Measurements from ENCODE around the gene PICK1.

Gene PICK1

DNA sequence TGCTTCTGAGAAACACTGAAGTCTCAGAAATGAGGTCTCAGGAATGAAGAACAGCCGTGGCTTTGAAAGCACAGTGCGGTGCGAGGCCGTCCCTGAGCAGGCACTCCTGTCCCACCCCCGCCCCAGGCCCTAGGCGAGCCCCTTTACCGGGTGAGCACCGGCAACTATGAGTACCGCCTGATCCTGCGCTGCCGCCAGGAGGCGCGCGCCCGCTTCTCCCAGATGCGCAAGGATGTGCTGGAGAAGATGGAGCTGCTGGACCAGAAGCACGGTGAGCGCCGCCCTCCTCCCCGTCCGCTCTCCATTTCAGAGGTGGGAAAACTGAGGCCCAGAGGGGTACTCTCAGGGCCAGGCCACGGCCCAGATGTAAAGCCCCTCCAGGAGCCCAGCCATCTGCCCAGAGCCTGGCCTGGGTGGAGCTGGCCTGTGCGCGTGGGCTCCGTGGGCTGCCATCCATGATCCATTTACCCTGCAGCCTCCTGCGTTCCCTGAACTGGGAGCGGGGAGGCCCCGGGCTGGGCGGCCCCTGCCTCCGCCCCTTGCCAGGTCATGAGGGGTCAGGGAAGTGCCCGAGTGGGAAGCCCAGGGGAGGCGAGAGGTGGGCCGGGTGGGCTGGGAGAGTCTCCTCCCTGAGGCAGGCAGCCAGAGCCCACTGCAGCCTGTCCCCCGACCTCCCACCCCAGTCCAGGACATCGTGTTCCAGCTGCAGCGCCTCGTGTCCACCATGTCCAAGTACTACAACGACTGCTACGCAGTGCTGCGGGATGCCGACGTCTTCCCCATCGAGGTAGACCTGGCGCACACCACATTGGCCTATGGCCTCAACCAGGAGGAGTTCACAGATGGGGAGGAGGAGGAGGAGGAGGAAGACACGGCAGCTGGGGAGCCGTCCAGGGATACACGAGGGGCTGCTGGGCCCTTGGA, 17.2 kb downstream of the PICK1 start:
- CTCF ChIA-PET, result interaction anchor here (1.5 kb wide), 1 partner anchor 26 kb away, joined by 3 read pairs; no protein-coding TSS in a partner anchor
- TF ChIP-seq ZNF514 (tag by site-specific recombination; IDR thresholded peaks at IDR 0.05) (no peak), ZNF623 (tag by site-specific recombination; IDR thresholded peaks at IDR 0.05) (no peak), ZNF175 (tag by site-specific recombination; IDR thresholded peaks at IDR 0.05) (no peak), ZIC2 (tag by site-specific recombination; IDR thresholded peaks at IDR 0.05) (no peak), ZNF37A (tag by site-specific recombination; IDR thresholded peaks at IDR 0.05) (no peak), AEBP2 (tag by site-specific recombination; IDR thresholded peaks at IDR 0.05; ENCODE audit: borderline replicate concordance) (no peak), SALL2 (tag by site-specific recombination; IDR thresholded peaks at IDR 0.05; ENCODE audit: borderline replicate concordance) (no peak), KLF17 (tag by site-specific recombination; IDR thresholded peaks at IDR 0.05) (no peak), PRDM10 (tag by site-specific recombination; IDR thresholded peaks at IDR 0.05) (no peak), ZNF354C (tag by site-specific recombination; IDR thresholded peaks at IDR 0.05; ENCODE audit: borderline replicate concordance, low read depth) (no peak), ZNF660 (tag by site-specific recombination; IDR thresholded peaks at IDR 0.05) (no peak)
- TF ChIP-seq, protein P1, sequence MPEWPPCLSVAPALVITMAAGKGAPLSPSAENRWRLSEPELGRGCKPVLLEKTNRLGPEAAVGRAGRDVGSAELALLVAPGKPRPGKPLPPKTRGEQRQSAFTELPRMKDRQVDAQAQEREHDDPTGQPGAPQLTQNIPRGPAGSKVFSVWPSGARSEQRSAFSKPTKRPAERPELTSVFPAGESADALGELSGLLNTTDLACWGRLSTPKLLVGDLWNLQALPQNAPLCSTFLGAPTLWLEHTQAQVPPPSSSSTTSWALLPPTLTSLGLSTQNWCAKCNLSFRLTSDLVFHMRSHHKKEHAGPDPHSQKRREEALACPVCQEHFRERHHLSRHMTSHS (tag by site-specific recombination; IDR thresholded peaks at IDR 0.05), result no peak
- TF ChIP-seq, protein P2, sequence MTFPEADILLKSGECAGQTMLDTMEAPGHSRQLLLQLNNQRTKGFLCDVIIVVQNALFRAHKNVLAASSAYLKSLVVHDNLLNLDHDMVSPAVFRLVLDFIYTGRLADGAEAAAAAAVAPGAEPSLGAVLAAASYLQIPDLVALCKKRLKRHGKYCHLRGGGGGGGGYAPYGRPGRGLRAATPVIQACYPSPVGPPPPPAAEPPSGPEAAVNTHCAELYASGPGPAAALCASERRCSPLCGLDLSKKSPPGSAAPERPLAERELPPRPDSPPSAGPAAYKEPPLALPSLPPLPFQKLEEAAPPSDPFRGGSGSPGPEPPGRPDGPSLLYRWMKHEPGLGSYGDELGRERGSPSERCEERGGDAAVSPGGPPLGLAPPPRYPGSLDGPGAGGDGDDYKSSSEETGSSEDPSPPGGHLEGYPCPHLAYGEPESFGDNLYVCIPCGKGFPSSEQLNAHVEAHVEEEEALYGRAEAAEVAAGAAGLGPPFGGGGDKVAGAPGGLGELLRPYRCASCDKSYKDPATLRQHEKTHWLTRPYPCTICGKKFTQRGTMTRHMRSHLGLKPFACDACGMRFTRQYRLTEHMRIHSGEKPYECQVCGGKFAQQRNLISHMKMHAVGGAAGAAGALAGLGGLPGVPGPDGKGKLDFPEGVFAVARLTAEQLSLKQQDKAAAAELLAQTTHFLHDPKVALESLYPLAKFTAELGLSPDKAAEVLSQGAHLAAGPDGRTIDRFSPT (tag by site-specific recombination; IDR thresholded peaks at IDR 0.05), result no peak
- TF ChIP-seq, protein P3, sequence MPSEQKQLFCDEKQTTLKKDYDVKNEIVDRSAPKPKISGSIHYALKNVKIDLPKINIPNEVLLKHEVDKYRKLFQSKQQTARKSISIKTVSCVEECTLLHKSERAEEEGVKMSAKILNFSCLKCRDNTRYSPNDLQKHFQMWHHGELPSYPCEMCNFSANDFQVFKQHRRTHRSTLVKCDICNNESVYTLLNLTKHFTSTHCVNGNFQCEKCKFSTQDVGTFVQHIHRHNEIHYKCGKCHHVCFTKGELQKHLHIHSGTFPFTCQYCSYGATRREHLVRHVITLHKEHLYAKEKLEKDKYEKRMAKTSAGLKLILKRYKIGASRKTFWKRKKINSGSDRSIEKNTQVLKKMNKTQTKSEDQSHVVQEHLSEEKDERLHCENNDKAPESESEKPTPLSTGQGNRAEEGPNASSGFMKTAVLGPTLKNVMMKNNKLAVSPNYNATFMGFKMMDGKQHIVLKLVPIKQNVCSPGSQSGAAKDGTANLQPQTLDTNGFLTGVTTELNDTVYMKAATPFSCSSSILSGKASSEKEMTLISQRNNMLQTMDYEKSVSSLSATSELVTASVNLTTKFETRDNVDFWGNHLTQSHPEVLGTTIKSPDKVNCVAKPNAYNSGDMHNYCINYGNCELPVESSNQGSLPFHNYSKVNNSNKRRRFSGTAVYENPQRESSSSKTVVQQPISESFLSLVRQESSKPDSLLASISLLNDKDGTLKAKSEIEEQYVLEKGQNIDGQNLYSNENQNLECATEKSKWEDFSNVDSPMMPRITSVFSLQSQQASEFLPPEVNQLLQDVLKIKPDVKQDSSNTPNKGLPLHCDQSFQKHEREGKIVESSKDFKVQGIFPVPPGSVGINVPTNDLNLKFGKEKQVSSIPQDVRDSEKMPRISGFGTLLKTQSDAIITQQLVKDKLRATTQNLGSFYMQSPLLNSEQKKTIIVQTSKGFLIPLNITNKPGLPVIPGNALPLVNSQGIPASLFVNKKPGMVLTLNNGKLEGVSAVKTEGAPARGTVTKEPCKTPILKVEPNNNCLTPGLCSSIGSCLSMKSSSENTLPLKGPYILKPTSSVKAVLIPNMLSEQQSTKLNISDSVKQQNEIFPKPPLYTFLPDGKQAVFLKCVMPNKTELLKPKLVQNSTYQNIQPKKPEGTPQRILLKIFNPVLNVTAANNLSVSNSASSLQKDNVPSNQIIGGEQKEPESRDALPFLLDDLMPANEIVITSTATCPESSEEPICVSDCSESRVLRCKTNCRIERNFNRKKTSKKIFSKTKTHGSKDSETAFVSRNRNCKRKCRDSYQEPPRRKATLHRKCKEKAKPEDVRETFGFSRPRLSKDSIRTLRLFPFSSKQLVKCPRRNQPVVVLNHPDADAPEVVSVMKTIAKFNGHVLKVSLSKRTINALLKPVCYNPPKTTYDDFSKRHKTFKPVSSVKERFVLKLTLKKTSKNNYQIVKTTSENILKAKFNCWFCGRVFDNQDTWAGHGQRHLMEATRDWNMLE (tag by site-specific recombination; conservative IDR thresholded peaks at IDR 0.05; ENCODE audit: low read depth), result no peak
- TF ChIP-seq, protein P4, sequence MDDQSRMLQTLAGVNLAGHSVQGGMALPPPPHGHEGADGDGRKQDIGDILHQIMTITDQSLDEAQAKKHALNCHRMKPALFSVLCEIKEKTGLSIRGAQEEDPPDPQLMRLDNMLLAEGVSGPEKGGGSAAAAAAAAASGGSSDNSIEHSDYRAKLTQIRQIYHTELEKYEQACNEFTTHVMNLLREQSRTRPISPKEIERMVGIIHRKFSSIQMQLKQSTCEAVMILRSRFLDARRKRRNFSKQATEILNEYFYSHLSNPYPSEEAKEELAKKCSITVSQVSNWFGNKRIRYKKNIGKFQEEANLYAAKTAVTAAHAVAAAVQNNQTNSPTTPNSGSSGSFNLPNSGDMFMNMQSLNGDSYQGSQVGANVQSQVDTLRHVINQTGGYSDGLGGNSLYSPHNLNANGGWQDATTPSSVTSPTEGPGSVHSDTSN (CRISPR knock-in tag; IDR thresholded peaks at IDR 0.05), result no peak
- peaks cover 3 to 64% of the 10 kb centered on the region in 2 experiments; a peak in 2 of 3 replicates for H3K36me3 ChIP-seq (ENCODE audit: control insufficient read depth in 2 of 2, insufficient read depth in 1 of 2, low read length in 2 of 2)
- H3K9me3 ChIP-seq (ENCODE audit: control insufficient read depth, insufficient read depth, low read depth, low read length), result no peaks in the 10 kb centered on the region
- H3K27ac ChIP-seq (ENCODE audit: extremely low read depth, low read depth, low read length), result no peak overlapping the region
- H3K4me1 ChIP-seq (ENCODE audit: control insufficient read depth, insufficient read depth, low read length), result no peaks in the 10 kb centered on the region
- H3K4me3 ChIP-seq (ENCODE audit: low read depth, low read length), result no peak overlapping the region
- POLR2A ChIA-PET, result no interaction called here
